Adrenal gland (tissue), 5 donors: ENCODE measurements around the gene ANO4.

Experiments
- POLR2A ChIP-seq, 2 donors: fragments of 450-650 bp; IDR thresholded peaks; one replicate each; pipeline ENCODE4 v1.6.1; 2017; ENCODE audit warnings: antibody characterized with exemption in 2 of 2, mild to moderate bottlenecking in 2 of 2, moderate library complexity in 1 of 2
- TF ChIP-seq, protein P1 (sequence below), 6 experiments: fragments of 450-650 bp in 4 of 6; fragments of 200-600 bp in 2 of 6; sonication (generic) in 1 of 6; IDR thresholded peaks; 1 replicate in 5 of 6; 2 replicates in 1 of 6; pipeline versions ENCODE4 v1.5.1 to v1.8.0; 2016 to 2021; ENCODE audit warnings: antibody characterized with exemption in 6 of 6, mild to moderate bottlenecking in 2 of 6, moderate library complexity in 1 of 6
- donor health status: DM: no; HTN: no; CAD: no.

DNA sequence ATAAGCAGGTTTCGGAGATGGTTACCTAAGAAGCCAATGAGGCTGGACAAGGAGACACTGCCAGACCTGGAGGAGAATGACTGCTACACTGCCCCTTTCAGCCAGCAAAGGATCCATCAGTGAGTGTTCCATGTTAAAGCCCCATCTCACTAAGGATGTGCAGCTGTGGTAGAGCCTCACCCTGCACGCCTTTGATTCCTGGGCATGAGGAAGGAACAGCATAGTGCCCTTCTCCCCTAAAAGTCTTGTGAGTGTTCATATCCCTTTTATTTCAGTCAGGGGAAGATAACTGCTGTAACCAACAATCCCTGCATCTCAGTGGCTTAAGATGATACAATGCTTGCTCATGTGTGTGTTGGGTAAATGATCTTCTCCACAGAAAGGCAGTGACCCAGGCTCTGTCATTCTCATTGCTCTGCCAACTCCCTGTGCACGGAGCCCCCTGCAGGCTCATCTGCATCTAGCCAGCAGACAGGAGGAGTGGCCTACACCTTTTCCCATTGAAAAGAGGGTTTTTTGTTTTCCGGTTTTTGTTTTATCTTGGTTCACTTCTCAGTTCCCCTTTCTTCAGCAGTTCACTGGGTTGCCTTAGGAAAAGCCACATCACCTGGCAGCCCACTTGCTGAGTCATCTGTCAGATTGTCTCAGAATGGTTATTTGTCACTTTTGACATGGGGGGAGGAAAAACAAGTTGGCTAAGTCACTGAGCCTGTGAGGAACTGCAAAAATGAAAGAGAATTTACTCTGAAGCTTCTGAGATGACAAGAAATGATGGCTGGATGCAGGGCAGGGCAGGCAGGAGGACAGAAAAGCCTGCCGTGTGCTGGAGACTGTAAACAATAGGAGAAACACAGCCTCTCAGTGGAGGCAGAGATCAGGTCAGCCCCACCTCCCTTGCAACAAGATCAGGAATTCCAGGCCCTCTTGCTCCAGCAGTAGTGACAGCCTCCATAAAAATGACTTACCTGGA lies 193.3 kb downstream of the ANO4 start:
- TF ChIP-seq, protein P1, sequence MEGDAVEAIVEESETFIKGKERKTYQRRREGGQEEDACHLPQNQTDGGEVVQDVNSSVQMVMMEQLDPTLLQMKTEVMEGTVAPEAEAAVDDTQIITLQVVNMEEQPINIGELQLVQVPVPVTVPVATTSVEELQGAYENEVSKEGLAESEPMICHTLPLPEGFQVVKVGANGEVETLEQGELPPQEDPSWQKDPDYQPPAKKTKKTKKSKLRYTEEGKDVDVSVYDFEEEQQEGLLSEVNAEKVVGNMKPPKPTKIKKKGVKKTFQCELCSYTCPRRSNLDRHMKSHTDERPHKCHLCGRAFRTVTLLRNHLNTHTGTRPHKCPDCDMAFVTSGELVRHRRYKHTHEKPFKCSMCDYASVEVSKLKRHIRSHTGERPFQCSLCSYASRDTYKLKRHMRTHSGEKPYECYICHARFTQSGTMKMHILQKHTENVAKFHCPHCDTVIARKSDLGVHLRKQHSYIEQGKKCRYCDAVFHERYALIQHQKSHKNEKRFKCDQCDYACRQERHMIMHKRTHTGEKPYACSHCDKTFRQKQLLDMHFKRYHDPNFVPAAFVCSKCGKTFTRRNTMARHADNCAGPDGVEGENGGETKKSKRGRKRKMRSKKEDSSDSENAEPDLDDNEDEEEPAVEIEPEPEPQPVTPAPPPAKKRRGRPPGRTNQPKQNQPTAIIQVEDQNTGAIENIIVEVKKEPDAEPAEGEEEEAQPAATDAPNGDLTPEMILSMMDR (IDR thresholded peaks at IDR 0.05), result peak in 4 of 6 experiments; percentile 5 to 35 (median 23)
- no peak for TF ChIP-seq POLR2A (IDR thresholded peaks at IDR 0.05)
